Mesendoderm (in vitro differentiated cells): ENCODE measurements around the gene ATG9B.

Source experiments
- DNase-seq: peaks from one replicate; pipeline ENCODE4 v3.0.0; 2013
- H2AK5ac ChIP-seq: 2 replicates; pipeline ENCODE4 v1.6.1; 2013; ENCODE audit warnings: low read length, inconsistent platforms
- H2BK120ac ChIP-seq: 2 replicates; pipeline ENCODE4 v1.6.1; 2013; ENCODE audit warnings: low read depth, mild to moderate bottlenecking, low read length, moderate library complexity, mixed read lengths
- H2BK15ac ChIP-seq: replicated peaks from 2 replicates; pipeline ENCODE4 v1.6.1; 2013; ENCODE audit warnings: low read depth, mild to moderate bottlenecking, moderate library complexity
- H2BK5ac ChIP-seq: 2 replicates; pipeline ENCODE4 v1.6.1; 2013; ENCODE audit warnings: low read length, inconsistent platforms
- H3K18ac ChIP-seq: 2 replicates; pipeline ENCODE4 v1.6.1; 2013; ENCODE audit warnings: mild to moderate bottlenecking, low read length, mixed read lengths
- H3K23ac ChIP-seq: one replicate; pipeline ENCODE4 v1.6.1; 2013; ENCODE audit warnings: low read length
- H3K27ac ChIP-seq: 2 replicates; pipeline ENCODE4 v1.5.1; 2013; ENCODE audit warnings: low read depth, mild to moderate bottlenecking, inconsistent platforms, low read length, moderate library complexity
- H3K27me3 ChIP-seq: 2 replicates; pipeline ENCODE4 v1.6.1; 2013; ENCODE audit warnings: low read length, control low read depth, mild to moderate bottlenecking, inconsistent platforms; ENCODE audit not compliant: insufficient read depth, poor library complexity
- H3K36me3 ChIP-seq: 2 replicates; pipeline ENCODE4 v1.6.1; 2013; ENCODE audit warnings: low read length, inconsistent platforms; ENCODE audit not compliant: control insufficient read depth, insufficient read depth
- H3K4ac ChIP-seq: one replicate; pipeline ENCODE4 v1.6.1; 2013; ENCODE audit warnings: low read depth, mild to moderate bottlenecking, low read length, moderate library complexity
- H3K4me1 ChIP-seq: 2 replicates; pipeline ENCODE4 v1.6.1; 2013; ENCODE audit warnings: low read depth, low read length, inconsistent platforms; ENCODE audit not compliant: control insufficient read depth
- H3K4me2 ChIP-seq: 2 replicates; pipeline ENCODE4 v1.6.1; 2013; ENCODE audit warnings: low read length
- H3K4me3 ChIP-seq: 2 replicates; pipeline ENCODE4 v1.5.1; 2013; ENCODE audit warnings: mild to moderate bottlenecking, low read length
- H3K56ac ChIP-seq: one replicate; pipeline ENCODE4 v1.6.1; 2013; ENCODE audit warnings: low read length
- H3K79me1 ChIP-seq: 2 replicates; pipeline ENCODE4 v1.6.1; 2013; ENCODE audit warnings: low read length, inconsistent platforms
- H3K79me2 ChIP-seq: 2 replicates; pipeline ENCODE4 v1.6.1; 2013; ENCODE audit warnings: mild to moderate bottlenecking, low read length; ENCODE audit not compliant: control insufficient read depth, insufficient read depth
- H3K9ac ChIP-seq: 2 replicates; pipeline ENCODE4 v1.6.1; 2013; ENCODE audit warnings: low read length, inconsistent platforms
- H4K5ac ChIP-seq: one replicate; pipeline ENCODE4 v1.6.1; 2013; ENCODE audit warnings: low read length
- H4K8ac ChIP-seq: one replicate; pipeline ENCODE4 v1.6.1; 2013; ENCODE audit warnings: low read depth, mild to moderate bottlenecking, control low read depth, low read length, moderate library complexity
- WGBS: extraction: QIAGEN DNeasy Blood & Tissue Kit; methylation state at CpG from one replicate; pipeline ENCODE4 v1.1.7; 2013; ENCODE audit warnings: low lambda C conversion rate, missing lambda C conversion rate; ENCODE audit not compliant: insufficient coverage; ENCODE audit errors: extremely low coverage; 5-methylcytosine and 5-hydroxymethylcytosine counted together

The ATG9B gene

GRCh38 chr7:150966002-150966401 lies 58.3 kb downstream of the ATG9B start:
- Histone ChIP-seq H3K27me3 (no peaks in the 10 kb centered on the region), H3K4me1 (no peaks in the 10 kb centered on the region)
- peak; percentile 71 for DNase-seq

GRCh38 chr7:150965273-150965830 lies 58.9 kb downstream of the ATG9B start:
- no peak overlapping the region for H3K4me2 ChIP-seq
- no peak overlapping the region for H3K4me3 ChIP-seq
- no peak overlapping the region for H4K5ac ChIP-seq
- H4K8ac ChIP-seq, result no peak overlapping the region
- DNase-seq, result no peak
- H3K4ac ChIP-seq, result no peak overlapping the region
- H3K27me3 ChIP-seq, result no peaks in the 10 kb centered on the region
- no peak overlapping the region for H3K27ac ChIP-seq
- H3K4me1 ChIP-seq, result no peaks in the 10 kb centered on the region
- no peak overlapping the region for H2BK15ac ChIP-seq
- H3K36me3 ChIP-seq, result no peaks in the 10 kb centered on the region
- no peaks in the 10 kb centered on the region for H3K79me1 ChIP-seq
- no peak overlapping the region for H3K9ac ChIP-seq
- H2BK5ac ChIP-seq, result no peak overlapping the region
- no peaks in the 10 kb centered on the region for H3K79me2 ChIP-seq
- no peak overlapping the region for H3K56ac ChIP-seq
- no peak overlapping the region for H3K23ac ChIP-seq
- H2BK120ac ChIP-seq, result no peak overlapping the region
- no CpG with 5 or more reads among the region's 16 CpGs for WGBS
- H2AK5ac ChIP-seq, result no peak overlapping the region
- H3K18ac ChIP-seq, result no peak overlapping the region

More at GRCh38 chr7:150966002-150966401, 58.3 kb downstream of the ATG9B start:
- Histone ChIP-seq H4K5ac (no peak overlapping the region), H3K56ac (no peak overlapping the region), H2BK15ac (no peak overlapping the region), H3K9ac (no peak overlapping the region), H3K18ac (no peak overlapping the region), H2BK120ac (no peak overlapping the region), H4K8ac (no peak overlapping the region), H3K36me3 (no peaks in the 10 kb centered on the region), H3K79me2 (no peaks in the 10 kb centered on the region), H3K27ac (no peak overlapping the region), H3K4me3 (no peak overlapping the region), H3K4me2 (no peak overlapping the region), H3K79me1 (no peaks in the 10 kb centered on the region), H3K4ac (no peak overlapping the region), H2BK5ac (no peak overlapping the region), H3K23ac (no peak overlapping the region), H2AK5ac (no peak overlapping the region)
- WGBS, result no CpG with 5 or more reads among the region's 1 CpG
